CD4-positive, alpha-beta T cell treated with Interleukin-15 for 1 hour (primary cell): Measurements from ENCODE around the gene MTURN.
A peak's percentile ranks its signal among the peaks of the same experiment; 100 is the strongest.

Experiments used
- DNase-seq: peaks from one replicate; pipeline ENCODE4 v3.0.0-alpha.2; 2020

Gene MTURN

DNA sequence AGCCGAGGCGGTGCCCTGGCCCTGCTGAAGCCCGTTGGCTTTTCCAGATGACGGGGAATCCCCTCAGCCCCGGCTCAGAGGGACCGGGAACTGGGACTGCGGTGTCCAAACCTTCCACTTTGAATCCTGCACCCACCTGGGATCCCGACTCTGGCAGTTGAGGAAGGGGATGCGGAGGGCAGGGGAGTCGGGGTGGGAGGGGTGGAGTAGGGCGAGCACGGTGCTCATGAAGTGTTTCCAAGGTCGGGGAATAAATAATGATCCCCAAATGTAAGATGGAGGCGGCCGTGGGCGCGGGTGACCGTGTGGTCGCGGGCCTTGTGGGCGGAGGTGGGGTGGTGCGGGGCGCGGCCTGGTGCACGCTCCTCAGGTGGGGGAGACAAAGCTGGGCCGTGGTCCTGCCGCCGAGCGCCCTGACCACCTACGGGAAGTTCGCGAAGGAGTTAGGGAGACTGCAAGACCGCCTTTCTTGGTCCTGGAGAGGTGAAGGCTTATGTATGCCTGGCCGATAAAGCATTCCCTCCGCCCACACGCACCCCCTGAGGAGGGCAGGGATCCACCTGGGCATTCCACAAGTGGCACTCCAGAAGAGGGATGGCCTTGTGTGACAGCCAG, 1.4 kb downstream of the MTURN start:
- no peak for DNase-seq

DNA sequence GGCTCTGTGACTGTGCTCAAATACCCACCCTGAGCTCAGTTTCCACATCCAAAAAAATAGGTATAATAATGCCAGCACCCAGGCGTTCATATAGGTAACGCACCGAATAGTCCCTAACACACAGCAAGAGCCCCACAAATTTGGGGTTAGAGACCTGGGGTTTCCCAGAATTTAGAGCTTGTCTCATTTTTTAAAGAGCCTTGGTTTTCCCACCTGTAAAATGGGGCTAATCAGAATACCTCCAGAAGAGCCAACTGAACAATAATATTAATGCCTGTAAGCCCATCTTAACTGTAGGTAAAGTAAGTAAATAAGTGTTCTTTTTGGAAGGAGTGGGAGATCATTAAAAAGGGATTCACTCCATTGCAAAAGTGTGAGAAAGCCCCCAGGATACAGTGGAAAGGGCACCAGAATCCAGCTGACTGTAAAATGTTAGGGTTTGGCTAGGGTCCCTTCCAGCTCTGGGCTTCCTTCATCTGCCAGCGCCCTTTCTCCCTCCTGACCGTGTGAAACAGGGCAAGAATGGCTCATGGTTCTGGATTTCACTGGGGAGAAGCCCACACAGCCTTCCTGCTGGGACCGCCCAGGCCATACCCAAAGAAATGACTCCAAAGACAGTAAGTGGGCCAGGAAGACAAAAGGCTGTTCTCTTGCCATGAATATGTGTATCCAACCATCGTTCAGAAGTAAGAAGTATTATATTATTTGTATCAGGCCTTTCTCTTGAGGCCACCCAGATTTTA, 2.1 kb downstream of the MTURN start:
- DNase-seq = no peak

DNA sequence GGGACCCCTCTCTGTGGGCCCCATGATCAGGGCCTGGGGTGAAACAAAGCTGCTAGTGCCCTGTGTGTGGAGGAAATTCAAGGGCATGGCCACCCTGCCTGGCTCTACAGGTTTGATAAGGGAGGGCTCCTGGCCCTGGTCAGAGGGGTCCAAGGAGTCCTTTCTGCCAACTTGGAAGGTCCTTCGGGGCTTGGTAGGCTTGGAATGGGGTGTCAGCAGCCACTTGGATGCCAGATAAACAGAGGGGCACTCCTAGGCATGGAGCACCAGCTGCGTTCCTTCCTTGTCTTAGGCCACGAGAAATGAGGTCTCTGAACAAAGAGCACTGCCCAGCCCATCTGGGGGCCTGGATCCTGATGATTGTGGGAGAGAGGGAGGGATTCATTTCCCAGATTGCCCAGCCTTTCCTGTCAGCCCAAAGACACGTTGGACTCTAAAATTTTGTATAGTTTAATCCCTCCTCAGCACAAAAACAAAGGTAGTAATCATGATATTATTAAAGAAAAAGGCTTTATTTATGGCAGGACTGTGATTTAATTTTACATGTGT, 5.1 kb downstream of the MTURN start:
- DNase-seq = no peak

- DNase-seq = no peak
Measured at GRCh38 chr7:30140456-30140855, 5.7 kb downstream of the MTURN start.

DNA sequence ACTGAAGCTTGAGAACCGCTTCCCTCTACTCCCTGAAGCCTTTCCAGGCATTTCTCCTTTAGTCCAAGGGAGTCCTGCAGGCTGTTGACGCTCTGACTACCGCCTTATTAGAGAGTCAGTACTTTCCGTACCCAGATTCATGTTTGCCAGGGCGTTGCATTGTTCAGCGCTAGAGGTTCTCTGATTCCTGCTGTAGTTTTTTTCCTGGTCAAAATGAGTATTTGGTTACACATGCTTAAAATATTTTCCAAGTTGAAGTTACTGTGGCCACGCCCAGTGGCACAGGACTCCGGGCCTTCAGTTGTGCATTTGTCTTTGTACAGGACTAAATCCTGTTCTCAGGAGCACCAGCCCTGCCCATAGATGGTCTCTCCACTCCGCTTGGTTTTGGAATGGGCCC, 7.9 kb downstream of the MTURN start:
- no peak for DNase-seq

GRCh38 chr7:30143748-30144251, 9.0 kb downstream of the MTURN start:
- DNase-seq = no peak

DNA sequence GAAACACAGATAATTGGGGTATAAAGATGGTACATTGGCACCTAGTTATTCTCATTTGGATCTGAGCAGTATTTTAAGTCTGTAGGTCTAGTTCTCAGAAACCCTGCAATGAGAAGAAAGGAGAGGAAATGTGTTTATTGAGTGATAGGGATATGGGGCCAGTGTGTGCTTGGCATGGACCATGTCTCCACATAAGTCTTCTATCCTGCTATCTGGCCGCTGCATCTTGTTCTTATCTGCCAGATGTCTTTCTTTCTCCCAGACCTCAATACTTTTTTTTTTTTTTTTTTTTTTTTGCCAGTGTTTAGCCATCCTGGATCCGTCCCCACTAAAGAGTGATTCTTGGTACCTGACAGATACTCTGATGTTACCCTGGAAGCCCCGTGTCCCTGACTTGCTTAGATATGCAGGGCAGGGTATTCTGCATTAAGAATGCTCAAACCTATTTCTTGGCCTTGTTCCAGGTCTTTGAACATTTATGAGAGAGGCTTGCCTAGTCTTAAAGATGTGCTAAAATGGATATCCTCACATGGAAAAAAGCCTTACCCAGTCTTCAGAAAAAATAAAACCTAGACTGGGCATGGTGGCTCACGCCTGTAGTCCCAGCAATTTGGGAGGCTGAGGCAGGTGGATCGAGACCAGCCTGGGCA, 10.0 kb downstream of the MTURN start:
- no peak for DNase-seq

DNA sequence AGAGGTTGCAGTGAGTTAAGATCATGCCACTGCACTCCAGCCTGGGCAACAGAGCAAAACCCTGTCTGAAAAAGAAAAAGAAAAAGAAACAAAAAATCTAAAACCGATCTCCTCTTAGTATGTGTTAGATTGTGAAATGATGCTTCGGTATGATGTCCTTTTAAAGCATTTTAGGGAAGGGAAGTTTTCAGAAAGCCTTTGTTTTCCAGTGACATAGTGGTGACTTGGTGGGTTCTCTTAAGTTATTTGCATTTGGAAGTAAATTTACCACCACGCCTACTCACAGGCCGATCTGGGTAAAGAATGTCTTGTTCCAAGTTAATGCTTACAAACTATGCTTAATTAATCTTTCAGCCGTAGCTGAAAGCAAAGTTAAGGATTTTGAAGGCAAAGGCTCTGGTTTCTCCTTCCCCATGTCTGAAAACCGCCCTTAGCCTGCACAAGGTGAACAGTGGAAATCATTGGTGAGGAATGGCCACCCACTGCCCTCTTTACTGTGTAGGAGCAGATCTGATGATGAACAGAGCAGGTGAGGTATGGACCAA, 10.7 kb downstream of the MTURN start:
- DNase-seq = no peak

- no peak for DNase-seq
Measured at GRCh38 chr7:30146127-30146612, 11.4 kb downstream of the MTURN start.

GRCh38 chr7:30147223-30147622, 12.4 kb downstream of the MTURN start:
- no peak for DNase-seq

GRCh38 chr7:30147785-30148184, 13.0 kb downstream of the MTURN start:
- DNase-seq = no peak

DNA sequence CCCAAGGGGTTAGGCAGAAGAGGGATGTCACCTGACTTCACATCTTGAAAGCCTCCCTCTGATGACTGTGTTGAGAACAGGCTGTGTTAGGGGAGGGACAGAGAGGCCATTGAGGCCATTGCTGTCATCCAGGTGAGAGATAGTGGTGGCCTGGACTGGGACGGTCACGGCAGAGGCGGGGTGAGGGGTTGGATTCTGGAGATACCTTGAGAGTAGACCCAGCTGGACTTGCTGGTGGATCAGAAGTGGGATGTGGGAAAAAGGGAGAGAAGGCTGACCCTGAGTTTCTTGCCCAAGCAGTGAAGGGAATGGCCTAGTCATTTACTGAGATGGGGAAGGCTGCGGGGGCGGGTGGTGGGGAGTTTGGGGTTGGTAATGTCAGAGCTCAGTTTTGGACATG, 13.6 kb downstream of the MTURN start:
- DNase-seq = no peak

DNA sequence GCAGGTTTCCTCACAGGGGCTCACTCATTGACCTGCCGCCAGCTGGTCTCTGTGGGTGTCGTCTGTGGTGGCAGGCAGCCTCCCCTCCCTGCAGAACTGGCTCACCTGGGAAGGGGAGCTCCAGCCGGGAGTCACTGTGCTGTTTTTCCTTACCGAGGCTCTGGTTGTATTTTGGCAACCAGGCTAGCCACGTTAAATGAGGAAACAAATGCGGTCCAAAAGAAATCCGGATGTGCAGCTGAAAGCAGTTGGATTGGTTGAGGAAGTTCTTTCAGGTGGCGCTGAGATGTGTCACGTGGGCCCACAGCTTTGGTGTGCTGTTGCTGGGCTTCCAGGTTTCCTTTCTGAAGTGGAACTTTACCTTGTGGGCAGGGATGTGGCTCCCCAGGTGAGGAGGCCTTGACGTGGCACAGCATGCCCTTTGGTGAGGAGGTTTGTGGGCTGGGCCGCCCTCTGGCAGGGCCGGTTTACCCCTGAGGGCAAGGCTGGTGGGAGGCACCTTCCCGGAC, 14.2 kb downstream of the MTURN start:
- peak; percentile 38 for DNase-seq

GRCh38 chr7:30149640-30150272, 15.0 kb downstream of the MTURN start:
- DNase-seq = no peak

- DNase-seq = no peak
Measured at GRCh38 chr7:30150711-30151110, 15.9 kb downstream of the MTURN start.

DNA sequence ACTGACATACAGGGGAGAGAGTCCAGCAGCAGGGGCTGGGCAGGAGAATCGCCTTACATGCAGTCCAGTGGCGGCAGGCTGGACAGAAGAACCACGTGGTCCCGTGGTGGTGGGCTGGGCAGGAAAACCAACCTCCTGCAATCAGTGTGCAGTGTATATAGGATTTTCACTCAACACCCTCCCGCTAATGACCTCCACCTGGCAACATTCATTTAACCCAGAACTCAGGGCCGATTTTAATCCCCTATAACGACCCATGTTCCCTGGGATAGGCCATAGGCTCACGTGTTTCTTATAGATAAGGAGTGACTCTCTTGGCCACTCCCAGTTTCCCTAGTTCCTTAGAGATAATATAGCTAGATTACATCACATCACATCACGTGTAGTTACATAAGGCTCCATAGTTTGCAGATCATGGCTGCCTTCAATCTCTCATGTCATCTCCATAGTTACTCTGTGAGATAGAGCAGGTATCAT, 19.4 kb downstream of the MTURN start:
- no peak for DNase-seq

- no peak for DNase-seq
Measured at GRCh38 chr7:30155481-30155880, 20.7 kb downstream of the MTURN start.

DNA sequence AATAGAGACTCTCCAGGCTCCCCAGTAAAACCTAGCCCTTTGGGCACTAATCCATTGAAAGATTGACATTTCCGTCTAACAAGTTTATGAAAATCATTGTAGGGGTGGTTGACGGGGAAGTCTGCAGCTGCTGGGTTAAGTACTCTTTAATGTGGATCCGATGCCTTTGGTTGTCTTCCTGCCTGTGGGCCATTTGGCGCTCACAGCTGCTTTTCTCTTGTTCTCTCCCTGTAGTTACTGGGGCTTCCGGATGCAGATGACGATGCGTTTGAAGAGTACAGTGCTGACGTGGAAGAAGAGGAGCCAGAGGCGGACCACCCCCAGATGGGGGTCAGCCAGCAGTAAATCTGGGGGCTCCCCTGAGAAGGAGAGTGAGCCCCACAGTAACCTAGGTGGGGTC, 22.4 kb downstream of the MTURN start:
- peak; percentile 33 for DNase-seq

- DNase-seq = no peak
Measured at GRCh38 chr7:30159163-30159562, 24.4 kb downstream of the MTURN start.

GRCh38 chr7:30159698-30160143, 24.9 kb downstream of the MTURN start:
- DNase-seq = peak; percentile 38

DNA sequence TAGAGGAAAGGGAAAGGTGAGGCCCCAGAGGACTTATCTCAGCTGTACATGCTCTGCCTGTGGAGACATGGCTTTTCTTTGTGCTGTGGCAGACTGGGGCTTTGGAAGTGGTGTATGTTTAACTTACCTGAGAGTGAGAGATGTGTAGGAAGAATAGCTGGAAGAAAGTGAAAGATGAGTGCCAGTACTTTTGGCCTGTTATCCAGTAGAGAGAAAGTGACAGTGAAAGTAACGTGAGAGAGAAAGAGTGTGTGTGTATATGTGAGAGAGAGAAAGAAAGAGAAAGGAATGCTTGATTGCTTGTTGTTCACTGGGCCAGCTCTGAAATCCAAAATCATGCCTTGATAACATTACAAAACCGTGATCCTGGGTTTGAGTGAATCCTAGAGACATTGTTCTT, 25.5 kb downstream of the MTURN start:
- DNase-seq = no peak

- DNase-seq = no peak
Measured at GRCh38 chr7:30162133-30162532, 27.3 kb downstream of the MTURN start.
